GM23338 (cell line): ENCODE measurements around the gene S100A7. TPM values are rescaled to one million over a fixed set of nuclear protein-coding genes. Genes with fewer than 3 reads are reported as not detected.

Experiments used
- ATAC-seq: fragments of 200-7000 bp; cut with Tn5 transposase; 3 replicates; pipeline ENCODE4 v1.9.1; 2020
- DNase-seq: peaks from one replicate; pipeline ENCODE4 v3.0.0-alpha.2; 2015; ENCODE audit warnings: low spot score
- H2AFZ ChIP-seq: fragments of 200-600 bp; sonication (generic); 2 replicates; pipeline ENCODE4 v1.8.0; 2016; ENCODE audit warnings: antibody characterized with exemption, mild to moderate bottlenecking, moderate library complexity
- H3F3A ChIP-seq: fragments of 200-600 bp; sonication (generic); replicated peaks from 2 replicates; pipeline ENCODE4 v1.8.0; 2017; ENCODE audit warnings: antibody characterized with exemption, mixed run types, low read depth
- H3K27ac ChIP-seq: fragments of 200-600 bp; sonication (generic); 2 replicates; pipeline ENCODE4 v1.6.1; 2016; ENCODE audit warnings: low read depth
- H3K27me3 ChIP-seq: fragments of 200-600 bp; sonication (generic); 2 replicates; pipeline ENCODE4 v1.8.0; 2016; ENCODE audit warnings: mild to moderate bottlenecking, mixed run types, moderate library complexity; ENCODE audit not compliant: insufficient read depth
- H3K36me3 ChIP-seq: fragments of 200-600 bp; sonication (generic); 2 replicates; pipeline ENCODE4 v1.8.0; 2016; ENCODE audit warnings: mild to moderate bottlenecking; ENCODE audit not compliant: insufficient read depth
- H3K4me1 ChIP-seq: fragments of 200-600 bp; sonication (generic); 2 replicates; pipeline ENCODE4 v1.8.0; 2016; ENCODE audit warnings: mild to moderate bottlenecking, moderate library complexity; ENCODE audit not compliant: insufficient read depth
- H3K4me2 ChIP-seq: fragments of 200-600 bp; sonication (generic); 2 replicates; pipeline ENCODE4 v1.7.1; 2017; ENCODE audit warnings: mixed run types
- H3K4me3 ChIP-seq: fragments of 200-600 bp; sonication (generic); 2 replicates; pipeline ENCODE4 v1.6.1; 2016; ENCODE audit warnings: mixed run types
- H3K79me2 ChIP-seq: fragments of 200-600 bp; sonication (generic); replicated peaks from 2 replicates; pipeline ENCODE4 v1.8.0; 2017; ENCODE audit warnings: mild to moderate bottlenecking; ENCODE audit not compliant: insufficient read depth
- H3K9me2 ChIP-seq: fragments of 200-600 bp; sonication (generic); 2 replicates; pipeline ENCODE4 v1.8.0; 2017; ENCODE audit not compliant: insufficient read depth
- H4K20me1 ChIP-seq: fragments of 200-600 bp; sonication (generic); replicated peaks from 2 replicates; pipeline ENCODE4 v1.8.0; 2017; ENCODE audit warnings: mild to moderate bottlenecking; ENCODE audit not compliant: insufficient read depth
- H3K27ac Mint-ChIP-seq: 2 replicates; pipeline ENCODE4 v1.8.0; 2020; ENCODE audit warnings: inconsistent platforms, mild to moderate bottlenecking, moderate library complexity, mixed read lengths
- H3K27me3 Mint-ChIP-seq: 3 replicates; pipeline ENCODE4 v1.8.0; 2022; ENCODE audit warnings: low read depth, mild to moderate bottlenecking, moderate library complexity, mixed read lengths, inconsistent platforms; ENCODE audit not compliant: insufficient read depth, poor library complexity
- H3K36me3 Mint-ChIP-seq: 3 replicates; pipeline ENCODE4 v1.8.0; 2021; ENCODE audit warnings: low read depth, mild to moderate bottlenecking, inconsistent platforms, moderate library complexity, mixed read lengths
- H3K4me1 Mint-ChIP-seq: 3 replicates; pipeline ENCODE4 v1.8.0; 2020; ENCODE audit warnings: mild to moderate bottlenecking, inconsistent platforms, mixed read lengths
- H3K4me3 Mint-ChIP-seq: 3 replicates; pipeline ENCODE4 v1.8.0; 2021; ENCODE audit warnings: moderate library complexity, mild to moderate bottlenecking, inconsistent platforms, mixed read lengths
- H3K9me3 Mint-ChIP-seq: 3 replicates; pipeline ENCODE4 v1.8.0; 2020; ENCODE audit warnings: moderate library complexity, mild to moderate bottlenecking, inconsistent platforms, mixed read lengths
- CREB1 ChIP-seq: fragments of 250-450 bp; sonication (Bioruptor Pico); IDR thresholded peaks from 2 replicates; pipeline ENCODE4 v1.5.0; 2020; ENCODE audit warnings: low read depth, mild to moderate bottlenecking, moderate library complexity
- CTCF ChIP-seq, 2 experiments: fragments of 200-600 bp in 1 of 2; sonication (generic) in 1 of 2; conservative IDR thresholded peaks; 2 replicates each; pipeline versions ENCODE4 v1.5.1 to v1.6.1; 2016 to 2017; ENCODE audit warnings: antibody characterized with exemption in 2 of 2, low read depth in 2 of 2, mild to moderate bottlenecking in 2 of 2, moderate library complexity in 1 of 2
- ETS1 ChIP-seq: IDR thresholded peaks from 2 replicates; pipeline ENCODE4 v1.6.1; 2016; ENCODE audit warnings: antibody characterized with exemption
- EZH2 ChIP-seq: fragments of 200-600 bp; sonication (generic); IDR thresholded peaks from one replicate; pipeline ENCODE4 v1.8.0; 2017; ENCODE audit warnings: antibody characterized with exemption, mild to moderate bottlenecking, low read depth; ENCODE audit not compliant: unreplicated experiment
- JUNB ChIP-seq: IDR thresholded peaks from one replicate; pipeline ENCODE4 v1.6.1; 2016; ENCODE audit warnings: antibody characterized with exemption; ENCODE audit not compliant: unreplicated experiment
- NANOG ChIP-seq: IDR thresholded peaks from 2 replicates; pipeline ENCODE4 v1.6.1; 2016; ENCODE audit warnings: antibody characterized with exemption, borderline replicate concordance
- POLR2AphosphoS5 ChIP-seq: IDR thresholded peaks from 2 replicates; pipeline ENCODE4 v1.6.1; 2016; ENCODE audit warnings: antibody characterized with exemption, low read depth
- STAT1 ChIP-seq: IDR thresholded peaks from one replicate; pipeline ENCODE4 v1.6.1; 2016; ENCODE audit warnings: antibody characterized with exemption; ENCODE audit not compliant: unreplicated experiment
- ZNF114 ChIP-seq: fragments of 250-450 bp; sonication (Bioruptor Pico); IDR thresholded peaks from 2 replicates; pipeline ENCODE4 v1.5.0; 2020; ENCODE audit warnings: mild to moderate bottlenecking, moderate library complexity
- polyA plus RNA-seq: library from polyadenylated mRNA; unstranded; fragments of >200 nt; fragmentation: Nextera tagmentation; extraction: Ambion mirVana; gene quantifications from 2 replicates; pipeline ENCODE4 v1.2.1, GENCODE V29; 2016
- total RNA-seq: library from RNA; depleted of rRNA; stranded (reverse); fragments of >200 nt; shearing (Covaris generic); gene quantifications from 2 replicates; pipeline ENCODE4 v1.2.3, GENCODE V29; 2014
- TF ChIP-seq, protein P1 (sequence below): IDR thresholded peaks from one replicate; pipeline ENCODE4 v1.6.1; 2018; ENCODE audit warnings: antibody characterized with exemption; ENCODE audit not compliant: unreplicated experiment

S100A7 gene
- total and polyA plus RNA-seq, 2 experiments from 2014 or later = not detected

DNA sequence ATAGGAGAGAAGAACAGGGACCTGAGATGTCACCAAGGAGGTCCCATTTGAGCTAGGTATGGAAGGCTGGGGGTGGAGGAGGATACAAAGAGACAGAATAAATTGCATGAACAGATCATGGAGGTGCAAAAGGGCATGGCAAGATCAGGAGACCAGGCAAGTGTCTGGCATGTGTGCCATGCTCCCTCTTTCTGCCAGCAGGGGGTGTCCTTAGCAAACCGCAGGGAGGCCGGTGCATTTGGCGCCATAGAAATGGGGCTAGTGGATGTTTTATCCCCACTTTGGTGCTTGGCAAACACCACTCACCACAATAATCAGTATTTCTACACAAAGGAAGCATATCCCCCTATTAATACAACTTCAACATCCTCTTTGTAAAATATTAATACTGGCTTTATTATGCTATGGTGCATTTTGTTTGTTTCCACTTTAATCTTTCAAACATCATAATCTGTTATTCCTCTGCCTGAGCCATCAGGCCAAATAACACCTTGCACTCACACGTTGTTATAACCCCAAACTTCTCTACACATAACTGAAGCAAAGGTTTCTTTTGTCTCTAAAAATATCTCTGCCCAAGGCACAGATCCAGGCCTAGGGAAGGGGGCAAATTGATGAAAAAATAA lies 49.4 kb upstream of the S100A7 start:
- Histone ChIP-seq H3K79me2 (no peaks in the 10 kb centered on the region), H3K36me3 (no peaks in the 10 kb centered on the region), H4K20me1 (no peaks in the 10 kb centered on the region), H3K4me2 (no peak overlapping the region), H3K9me2 (no peaks in the 10 kb centered on the region), H3F3A (no peaks in the 10 kb centered on the region), H3K27me3 (no peaks in the 10 kb centered on the region), H3K4me3 (no peak overlapping the region), H3K4me1 (no peaks in the 10 kb centered on the region), H2AFZ (no peak overlapping the region), H3K27ac (no peak overlapping the region)
- TF ChIP-seq ETS1 (no peak), CTCF (conservative IDR thresholded peaks at IDR 0.05; ENCODE audit: low read depth in 2 of 2) (peak; percentile 78 to 92)
- DNase-seq = peak; percentile 74
- Mint-ChIP-seq H3K27me3 (peaks cover 5% of the 10 kb centered on the region), H3K27ac (no peak overlapping the region), H3K4me3 (no peak overlapping the region), H3K9me3 (no peaks in the 10 kb centered on the region; the same call in 2 of the 3 replicates), H3K36me3 (no peaks in the 10 kb centered on the region), H3K4me1 (peaks cover 10% of the 10 kb centered on the region; the same call in 1 of the 3 replicates)
- peak; percentile 37 for ATAC-seq

DNA sequence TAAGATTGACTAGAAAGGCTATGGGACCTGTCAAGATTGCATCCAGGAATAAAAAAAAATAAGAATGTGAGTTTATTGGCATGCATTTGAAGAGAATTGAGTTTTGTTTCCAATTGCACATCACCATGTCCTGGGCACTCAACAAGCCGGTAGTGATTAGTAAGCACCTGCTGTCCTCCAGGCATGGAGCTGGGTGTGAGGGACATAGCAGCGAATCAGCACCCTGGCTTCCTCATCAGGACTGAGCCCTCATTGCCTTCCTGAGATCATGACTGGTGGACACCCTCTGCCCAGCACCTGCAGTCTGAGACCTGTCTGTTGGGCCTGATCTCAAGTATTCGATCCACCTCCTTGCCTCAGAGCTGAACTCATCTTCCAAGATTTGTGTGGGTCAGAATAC lies 48.6 kb upstream of the S100A7 start:
- Histone ChIP-seq H3K27me3 (no peaks in the 10 kb centered on the region), H3K4me2 (no peak overlapping the region), H3K27ac (no peak overlapping the region), H4K20me1 (no peaks in the 10 kb centered on the region), H2AFZ (no peak overlapping the region), H3K9me2 (no peaks in the 10 kb centered on the region), H3K4me3 (no peak overlapping the region), H3K4me1 (no peaks in the 10 kb centered on the region), H3F3A (no peaks in the 10 kb centered on the region), H3K79me2 (no peaks in the 10 kb centered on the region), H3K36me3 (no peaks in the 10 kb centered on the region)
- Mint-ChIP-seq H3K4me1 (peaks cover 10% of the 10 kb centered on the region; the same call in 1 of the 3 replicates), H3K27ac (no peak overlapping the region), H3K36me3 (no peaks in the 10 kb centered on the region), H3K27me3 (peaks cover 3% of the 10 kb centered on the region), H3K9me3 (no peaks in the 10 kb centered on the region; the same call in 2 of the 3 replicates), H3K4me3 (no peak overlapping the region)
- ATAC-seq (no peak), DNase-seq (no peak)
- no peak for TF ChIP-seq EZH2
- TF ChIP-seq POLR2AphosphoS5 = no peak
- TF ChIP-seq, protein P1, sequence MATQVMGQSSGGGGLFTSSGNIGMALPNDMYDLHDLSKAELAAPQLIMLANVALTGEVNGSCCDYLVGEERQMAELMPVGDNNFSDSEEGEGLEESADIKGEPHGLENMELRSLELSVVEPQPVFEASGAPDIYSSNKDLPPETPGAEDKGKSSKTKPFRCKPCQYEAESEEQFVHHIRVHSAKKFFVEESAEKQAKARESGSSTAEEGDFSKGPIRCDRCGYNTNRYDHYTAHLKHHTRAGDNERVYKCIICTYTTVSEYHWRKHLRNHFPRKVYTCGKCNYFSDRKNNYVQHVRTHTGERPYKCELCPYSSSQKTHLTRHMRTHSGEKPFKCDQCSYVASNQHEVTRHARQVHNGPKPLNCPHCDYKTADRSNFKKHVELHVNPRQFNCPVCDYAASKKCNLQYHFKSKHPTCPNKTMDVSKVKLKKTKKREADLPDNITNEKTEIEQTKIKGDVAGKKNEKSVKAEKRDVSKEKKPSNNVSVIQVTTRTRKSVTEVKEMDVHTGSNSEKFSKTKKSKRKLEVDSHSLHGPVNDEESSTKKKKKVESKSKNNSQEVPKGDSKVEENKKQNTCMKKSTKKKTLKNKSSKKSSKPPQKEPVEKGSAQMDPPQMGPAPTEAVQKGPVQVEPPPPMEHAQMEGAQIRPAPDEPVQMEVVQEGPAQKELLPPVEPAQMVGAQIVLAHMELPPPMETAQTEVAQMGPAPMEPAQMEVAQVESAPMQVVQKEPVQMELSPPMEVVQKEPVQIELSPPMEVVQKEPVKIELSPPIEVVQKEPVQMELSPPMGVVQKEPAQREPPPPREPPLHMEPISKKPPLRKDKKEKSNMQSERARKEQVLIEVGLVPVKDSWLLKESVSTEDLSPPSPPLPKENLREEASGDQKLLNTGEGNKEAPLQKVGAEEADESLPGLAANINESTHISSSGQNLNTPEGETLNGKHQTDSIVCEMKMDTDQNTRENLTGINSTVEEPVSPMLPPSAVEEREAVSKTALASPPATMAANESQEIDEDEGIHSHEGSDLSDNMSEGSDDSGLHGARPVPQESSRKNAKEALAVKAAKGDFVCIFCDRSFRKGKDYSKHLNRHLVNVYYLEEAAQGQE = no peak
- no peak for TF ChIP-seq STAT1
- no peak for TF ChIP-seq CREB1 (CRISPR knock-in tag)
- no peak for TF ChIP-seq JUNB
- TF ChIP-seq CTCF (conservative IDR thresholded peaks at IDR 0.05; ENCODE audit: low read depth in 2 of 2) = no peak
- TF ChIP-seq ZNF114 (CRISPR knock-in tag) = no peak
- TF ChIP-seq NANOG = no peak
